Stimulated activated memory B cell treated with anti-CD40 and anti-IgM and Interleukin-4, amounts not matched to agents 10 μg/mL and 1 μg/mL and 100 μg/mL, for 72 hours (primary cell): ENCODE results near the gene PSMC4.
A peak's percentile ranks its signal among the peaks of the same experiment; 100 is the strongest.

ENCODE experiments used
- ATAC-seq: fragments of 150-1000 bp; cut with Tn5 transposase; 2 replicates; pipeline ENCODE4 v1.10.0; 2021
- H3K27ac Mint-ChIP-seq: one replicate; pipeline ENCODE4 v1.8.0; 2022; ENCODE audit warnings: mild to moderate bottlenecking, mixed read lengths
- H3K27me3 Mint-ChIP-seq: one replicate; pipeline ENCODE4 v1.8.0; 2022; ENCODE audit warnings: mixed read lengths
- H3K36me3 Mint-ChIP-seq: one replicate; pipeline ENCODE4 v1.8.0; 2022; ENCODE audit warnings: mixed read lengths
- H3K4me1 Mint-ChIP-seq: one replicate; pipeline ENCODE4 v1.8.0; 2022; ENCODE audit warnings: mixed read lengths
- H3K4me3 Mint-ChIP-seq: one replicate; pipeline ENCODE4 v1.8.0; 2022; ENCODE audit warnings: mild to moderate bottlenecking, moderate library complexity, mixed read lengths
- H3K9me3 Mint-ChIP-seq: one replicate; pipeline ENCODE4 v1.8.0; 2022; ENCODE audit warnings: mixed read lengths

The PSMC4 gene

GRCh38 chr19:39970675-39971379 lies at the start of gene PSMC4:
Gene PSMC4, plus strand, starts transcription at chr19:39971165. Its CDS starts 38 bp downstream, at chr19:39971203.
- Mint-ChIP-seq H3K9me3 (no peaks in the 10 kb centered on the region), H3K36me3 (peaks cover 28% of the 10 kb centered on the region), H3K4me1 (peaks cover 44% of the 10 kb centered on the region), H3K27me3 (no peaks in the 10 kb centered on the region), H3K27ac (peak within 1 kb of the TSS; percentile 95), H3K4me3 (peak within 1 kb of the TSS; percentile 88)
- ATAC-seq, result peak; percentile 99

- no peak overlapping the region for H3K4me3 Mint-ChIP-seq
- no peaks in the 10 kb centered on the region for H3K9me3 Mint-ChIP-seq
- no peak overlapping the region for H3K27ac Mint-ChIP-seq
- ATAC-seq, result no peak
- H3K36me3 Mint-ChIP-seq, result no peaks in the 10 kb centered on the region
- H3K4me1 Mint-ChIP-seq, result no peaks in the 10 kb centered on the region
- H3K27me3 Mint-ChIP-seq, result no peaks in the 10 kb centered on the region
Measured at GRCh38 chr19:39923862-39924261, 47.1 kb upstream of the PSMC4 start.

- Mint-ChIP-seq H3K9me3 (no peaks in the 10 kb centered on the region), H3K27ac (no peak overlapping the region), H3K4me3 (no peak overlapping the region), H3K36me3 (peaks cover under 1% of the 10 kb centered on the region), H3K27me3 (no peaks in the 10 kb centered on the region), H3K4me1 (no peaks in the 10 kb centered on the region)
- no peak for ATAC-seq
Measured at GRCh38 chr19:39924389-39924788, 46.6 kb upstream of the PSMC4 start.

- Mint-ChIP-seq H3K27me3 (no peaks in the 10 kb centered on the region), H3K27ac (no peak overlapping the region), H3K36me3 (peaks cover 6% of the 10 kb centered on the region), H3K9me3 (no peaks in the 10 kb centered on the region), H3K4me1 (no peaks in the 10 kb centered on the region), H3K4me3 (no peak overlapping the region)
- ATAC-seq, result no peak
Measured at GRCh38 chr19:39924952-39925351, 46.0 kb upstream of the PSMC4 start.

GRCh38 chr19:39926170-39926760 lies 44.7 kb upstream of the PSMC4 start:
- no peak overlapping the region for H3K27ac Mint-ChIP-seq

GRCh38 chr19:39927076-39927475 lies 43.9 kb upstream of the PSMC4 start:
- peaks cover 10% of the 10 kb centered on the region for H3K36me3 Mint-ChIP-seq
- peaks cover 4% of the 10 kb centered on the region for H3K4me1 Mint-ChIP-seq
- no peaks in the 10 kb centered on the region for H3K27me3 Mint-ChIP-seq
- ATAC-seq, result no peak
- no peak overlapping the region for H3K27ac Mint-ChIP-seq
- no peak overlapping the region for H3K4me3 Mint-ChIP-seq
- no peaks in the 10 kb centered on the region for H3K9me3 Mint-ChIP-seq

More at GRCh38 chr19:39926170-39926760, 44.7 kb upstream of the PSMC4 start:
- ATAC-seq, result no peak
- H3K36me3 Mint-ChIP-seq, result peaks cover 10% of the 10 kb centered on the region
- no peaks in the 10 kb centered on the region for H3K9me3 Mint-ChIP-seq
- H3K4me1 Mint-ChIP-seq, result no peaks in the 10 kb centered on the region
- H3K27me3 Mint-ChIP-seq, result no peaks in the 10 kb centered on the region
- H3K4me3 Mint-ChIP-seq, result no peak overlapping the region

- no peak for ATAC-seq
- Mint-ChIP-seq H3K27me3 (no peaks in the 10 kb centered on the region), H3K9me3 (no peaks in the 10 kb centered on the region), H3K4me3 (no peak overlapping the region), H3K4me1 (peaks cover 6% of the 10 kb centered on the region), H3K36me3 (peaks cover 10% of the 10 kb centered on the region), H3K27ac (no peak overlapping the region)
Measured at GRCh38 chr19:39927524-39928356, 43.2 kb upstream of the PSMC4 start.

GRCh38 chr19:39928357-39928725 lies 42.6 kb upstream of the PSMC4 start:
- peaks cover 10% of the 10 kb centered on the region for H3K36me3 Mint-ChIP-seq
- H3K4me1 Mint-ChIP-seq, result peaks cover 6% of the 10 kb centered on the region
- H3K27me3 Mint-ChIP-seq, result no peaks in the 10 kb centered on the region
- no peak overlapping the region for H3K27ac Mint-ChIP-seq
- no peak overlapping the region for H3K4me3 Mint-ChIP-seq
- H3K9me3 Mint-ChIP-seq, result no peaks in the 10 kb centered on the region
- no peak for ATAC-seq

GRCh38 chr19:39929750-39930149 lies 41.2 kb upstream of the PSMC4 start:
- no peak for ATAC-seq
- Mint-ChIP-seq H3K4me3 (no peak overlapping the region), H3K4me1 (peaks cover 20% of the 10 kb centered on the region), H3K9me3 (no peaks in the 10 kb centered on the region), H3K27ac (no peak overlapping the region), H3K36me3 (peaks cover 10% of the 10 kb centered on the region), H3K27me3 (no peaks in the 10 kb centered on the region)

- Mint-ChIP-seq H3K9me3 (peaks cover 4% of the 10 kb centered on the region), H3K27ac (peak within 1 kb of the TSS; percentile 65), H3K4me1 (peaks cover 56% of the 10 kb centered on the region), H3K4me3 (no peak within 1 kb of the TSS), H3K27me3 (no peaks in the 10 kb centered on the region), H3K36me3 (peaks cover 12% of the 10 kb centered on the region)
- ATAC-seq, result no peak
Measured at GRCh38 chr19:39934584-39935363, 36.2 kb upstream of the PSMC4 start, which contains the start of gene FCGBP. Gene FCGBP, minus strand, starts transcription at chr19:39934634.

GRCh38 chr19:39935364-39935661 lies 35.7 kb upstream of the PSMC4 start:
- H3K4me1 Mint-ChIP-seq, result peaks cover 58% of the 10 kb centered on the region
- no peak for ATAC-seq
- peak overlapping the region; percentile 65 for H3K27ac Mint-ChIP-seq
- peaks cover 10% of the 10 kb centered on the region for H3K36me3 Mint-ChIP-seq
- H3K4me3 Mint-ChIP-seq, result no peak overlapping the region
- H3K9me3 Mint-ChIP-seq, result peaks cover 5% of the 10 kb centered on the region
- H3K27me3 Mint-ChIP-seq, result no peaks in the 10 kb centered on the region

- H3K4me1 Mint-ChIP-seq, result peaks cover 65% of the 10 kb centered on the region
- no peak for ATAC-seq
- H3K36me3 Mint-ChIP-seq, result peaks cover 16% of the 10 kb centered on the region
- peak overlapping the region; percentile 65 for H3K27ac Mint-ChIP-seq
- H3K4me3 Mint-ChIP-seq, result no peak overlapping the region
- peaks cover 7% of the 10 kb centered on the region for H3K9me3 Mint-ChIP-seq
- no peaks in the 10 kb centered on the region for H3K27me3 Mint-ChIP-seq
Measured at GRCh38 chr19:39936020-39936419, 34.9 kb upstream of the PSMC4 start.

GRCh38 chr19:39936622-39937021 lies 34.3 kb upstream of the PSMC4 start:
- no peak overlapping the region for H3K4me3 Mint-ChIP-seq
- ATAC-seq, result no peak
- H3K27ac Mint-ChIP-seq, result peak overlapping the region; percentile 65
- H3K27me3 Mint-ChIP-seq, result no peaks in the 10 kb centered on the region
- H3K4me1 Mint-ChIP-seq, result peaks cover 71% of the 10 kb centered on the region
- H3K9me3 Mint-ChIP-seq, result peaks cover 7% of the 10 kb centered on the region
- H3K36me3 Mint-ChIP-seq, result peaks cover 16% of the 10 kb centered on the region

- Mint-ChIP-seq H3K36me3 (peaks cover 16% of the 10 kb centered on the region), H3K9me3 (peaks cover 7% of the 10 kb centered on the region), H3K27me3 (no peaks in the 10 kb centered on the region), H3K4me3 (no peak overlapping the region), H3K27ac (peak overlapping the region; percentile 65), H3K4me1 (peaks cover 72% of the 10 kb centered on the region)
- peak; percentile 66 for ATAC-seq
Measured at GRCh38 chr19:39937094-39937720, 33.8 kb upstream of the PSMC4 start.

GRCh38 chr19:39937787-39938186 lies 33.2 kb upstream of the PSMC4 start:
- ATAC-seq, result no peak
- peaks cover 77% of the 10 kb centered on the region for H3K4me1 Mint-ChIP-seq
- H3K36me3 Mint-ChIP-seq, result peaks cover 16% of the 10 kb centered on the region
- H3K27ac Mint-ChIP-seq, result no peak overlapping the region
- H3K27me3 Mint-ChIP-seq, result no peaks in the 10 kb centered on the region
- H3K4me3 Mint-ChIP-seq, result no peak overlapping the region
- peaks cover 7% of the 10 kb centered on the region for H3K9me3 Mint-ChIP-seq
